GM23338 (cell line): ENCODE results near the gene HARBI1. TPM values are rescaled to one million over a fixed set of nuclear protein-coding genes. Genes with fewer than 3 reads are reported as not detected.

ENCODE experiments used
- ATAC-seq: fragments of 200-7000 bp; cut with Tn5 transposase; 3 replicates; pipeline ENCODE4 v1.9.1; 2020
- DNase-seq: peaks from one replicate; pipeline ENCODE4 v3.0.0-alpha.2; 2015; ENCODE audit warnings: low spot score
- H2AFZ ChIP-seq: fragments of 200-600 bp; sonication (generic); 2 replicates; pipeline ENCODE4 v1.8.0; 2016; ENCODE audit warnings: antibody characterized with exemption, mild to moderate bottlenecking, moderate library complexity
- H3F3A ChIP-seq: fragments of 200-600 bp; sonication (generic); replicated peaks from 2 replicates; pipeline ENCODE4 v1.8.0; 2017; ENCODE audit warnings: antibody characterized with exemption, mixed run types, low read depth
- H3K27ac ChIP-seq: fragments of 200-600 bp; sonication (generic); 2 replicates; pipeline ENCODE4 v1.6.1; 2016; ENCODE audit warnings: low read depth
- H3K27me3 ChIP-seq: fragments of 200-600 bp; sonication (generic); 2 replicates; pipeline ENCODE4 v1.8.0; 2016; ENCODE audit warnings: mild to moderate bottlenecking, mixed run types, moderate library complexity; ENCODE audit not compliant: insufficient read depth
- H3K36me3 ChIP-seq: fragments of 200-600 bp; sonication (generic); 2 replicates; pipeline ENCODE4 v1.8.0; 2016; ENCODE audit warnings: mild to moderate bottlenecking; ENCODE audit not compliant: insufficient read depth
- H3K4me1 ChIP-seq: fragments of 200-600 bp; sonication (generic); 2 replicates; pipeline ENCODE4 v1.8.0; 2016; ENCODE audit warnings: mild to moderate bottlenecking, moderate library complexity; ENCODE audit not compliant: insufficient read depth
- H3K4me2 ChIP-seq: fragments of 200-600 bp; sonication (generic); 2 replicates; pipeline ENCODE4 v1.7.1; 2017; ENCODE audit warnings: mixed run types
- H3K4me3 ChIP-seq: fragments of 200-600 bp; sonication (generic); 2 replicates; pipeline ENCODE4 v1.6.1; 2016; ENCODE audit warnings: mixed run types
- H3K79me2 ChIP-seq: fragments of 200-600 bp; sonication (generic); replicated peaks from 2 replicates; pipeline ENCODE4 v1.8.0; 2017; ENCODE audit warnings: mild to moderate bottlenecking; ENCODE audit not compliant: insufficient read depth
- H3K9me2 ChIP-seq: fragments of 200-600 bp; sonication (generic); 2 replicates; pipeline ENCODE4 v1.8.0; 2017; ENCODE audit not compliant: insufficient read depth
- H4K20me1 ChIP-seq: fragments of 200-600 bp; sonication (generic); replicated peaks from 2 replicates; pipeline ENCODE4 v1.8.0; 2017; ENCODE audit warnings: mild to moderate bottlenecking; ENCODE audit not compliant: insufficient read depth
- H3K27ac Mint-ChIP-seq: 2 replicates; pipeline ENCODE4 v1.8.0; 2020; ENCODE audit warnings: inconsistent platforms, mild to moderate bottlenecking, moderate library complexity, mixed read lengths
- H3K27me3 Mint-ChIP-seq: 3 replicates; pipeline ENCODE4 v1.8.0; 2022; ENCODE audit warnings: low read depth, mild to moderate bottlenecking, moderate library complexity, mixed read lengths, inconsistent platforms; ENCODE audit not compliant: insufficient read depth, poor library complexity
- H3K36me3 Mint-ChIP-seq: 3 replicates; pipeline ENCODE4 v1.8.0; 2021; ENCODE audit warnings: low read depth, mild to moderate bottlenecking, inconsistent platforms, moderate library complexity, mixed read lengths
- H3K4me1 Mint-ChIP-seq: 3 replicates; pipeline ENCODE4 v1.8.0; 2020; ENCODE audit warnings: mild to moderate bottlenecking, inconsistent platforms, mixed read lengths
- H3K4me3 Mint-ChIP-seq: 3 replicates; pipeline ENCODE4 v1.8.0; 2021; ENCODE audit warnings: moderate library complexity, mild to moderate bottlenecking, inconsistent platforms, mixed read lengths
- H3K9me3 Mint-ChIP-seq: 3 replicates; pipeline ENCODE4 v1.8.0; 2020; ENCODE audit warnings: moderate library complexity, mild to moderate bottlenecking, inconsistent platforms, mixed read lengths
- CREB1 ChIP-seq: fragments of 250-450 bp; sonication (Bioruptor Pico); IDR thresholded peaks from 2 replicates; pipeline ENCODE4 v1.5.0; 2020; ENCODE audit warnings: low read depth, mild to moderate bottlenecking, moderate library complexity
- JUNB ChIP-seq: IDR thresholded peaks from one replicate; pipeline ENCODE4 v1.6.1; 2016; ENCODE audit warnings: antibody characterized with exemption; ENCODE audit not compliant: unreplicated experiment
- POLR2AphosphoS5 ChIP-seq: IDR thresholded peaks from 2 replicates; pipeline ENCODE4 v1.6.1; 2016; ENCODE audit warnings: antibody characterized with exemption, low read depth
- REST ChIP-seq: IDR thresholded peaks from one replicate; pipeline ENCODE4 v1.6.1; 2018; ENCODE audit warnings: antibody characterized with exemption; ENCODE audit not compliant: unreplicated experiment
- STAT1 ChIP-seq: IDR thresholded peaks from one replicate; pipeline ENCODE4 v1.6.1; 2016; ENCODE audit warnings: antibody characterized with exemption; ENCODE audit not compliant: unreplicated experiment
- ZNF114 ChIP-seq: fragments of 250-450 bp; sonication (Bioruptor Pico); IDR thresholded peaks from 2 replicates; pipeline ENCODE4 v1.5.0; 2020; ENCODE audit warnings: mild to moderate bottlenecking, moderate library complexity
- ZNF331 ChIP-seq: fragments of 250-450 bp; sonication (Bioruptor Pico); IDR thresholded peaks from 2 replicates; pipeline ENCODE4 v1.5.0; 2020; ENCODE audit warnings: low read depth, mild to moderate bottlenecking, moderate library complexity
- polyA plus RNA-seq: library from polyadenylated mRNA; unstranded; fragments of >200 nt; fragmentation: Nextera tagmentation; extraction: Ambion mirVana; gene quantifications from 2 replicates; pipeline ENCODE4 v1.2.1, GENCODE V29; 2016
- total RNA-seq: library from RNA; depleted of rRNA; stranded (reverse); fragments of >200 nt; shearing (Covaris generic); gene quantifications from 2 replicates; pipeline ENCODE4 v1.2.3, GENCODE V29; 2014
- TF ChIP-seq, protein P1 (sequence below): IDR thresholded peaks from 2 replicates; pipeline ENCODE4 v1.6.1; 2016; ENCODE audit warnings: antibody characterized with exemption
- TF ChIP-seq, protein P2 (sequence below): fragments of 250-450 bp; sonication (Bioruptor Pico); IDR thresholded peaks from 2 replicates; pipeline ENCODE4 v1.5.0; 2020; ENCODE audit warnings: mild to moderate bottlenecking, moderate library complexity

The HARBI1 gene
- total and polyA plus RNA-seq, 2 experiments from 2014 or later = 4.2 to 6.5 TPM

DNA sequence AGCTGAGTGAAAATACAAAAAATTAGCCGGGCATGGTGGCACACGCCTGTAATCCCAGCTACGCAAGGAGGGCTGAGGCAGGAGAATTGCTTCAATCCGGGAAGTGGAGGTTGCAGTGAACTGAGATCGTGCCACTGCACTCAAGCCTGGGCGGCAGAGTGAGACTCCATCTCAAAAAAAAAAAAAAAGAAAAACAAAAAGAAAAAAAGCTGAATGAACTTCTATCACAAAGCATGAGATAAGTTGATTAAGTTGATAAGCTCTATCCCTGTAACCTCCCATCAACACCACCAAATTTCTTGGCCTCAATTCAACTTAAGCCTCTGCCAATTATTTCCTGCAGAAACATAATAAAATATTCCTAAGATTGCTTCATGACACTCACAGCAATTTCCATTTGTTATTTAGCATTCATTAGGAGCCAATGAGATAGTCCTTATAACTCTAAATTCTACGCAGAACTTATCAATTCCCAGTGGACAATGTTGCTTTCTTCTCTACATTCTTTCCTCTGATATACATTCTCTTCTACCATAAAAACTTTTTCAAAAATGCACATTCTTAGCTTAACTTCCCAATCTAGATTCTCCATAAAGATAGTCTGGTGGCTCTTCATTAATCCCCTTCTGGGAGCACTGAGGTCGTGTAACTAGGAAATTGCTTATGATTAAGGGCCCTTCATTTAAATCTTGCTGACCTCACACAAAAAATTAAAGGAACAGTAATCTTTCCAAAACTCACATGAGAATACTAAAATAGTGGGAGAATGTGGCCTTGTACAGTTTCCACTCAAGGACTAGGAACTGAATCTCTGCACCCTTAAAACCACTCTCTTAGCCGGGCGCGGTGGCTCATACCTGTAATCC is 26.1 kb downstream of the HARBI1 start:
- no peak overlapping the region for H3K4me3 Mint-ChIP-seq
- DNase-seq = no peak
- Histone ChIP-seq H3K79me2 (peaks cover 78% of the 10 kb centered on the region), H3K4me2 (no peak overlapping the region), H3K4me3 (no peak overlapping the region), H3K36me3 (no peaks in the 10 kb centered on the region), H3K27me3 (no peaks in the 10 kb centered on the region), H2AFZ (no peak overlapping the region), H3K9me2 (no peaks in the 10 kb centered on the region), H4K20me1 (peaks cover 35% of the 10 kb centered on the region), H3K27ac (0 out of 2 replicates have a peak overlapping the region, but pooled peaks have one; percentile 39), H3F3A (peaks cover 7% of the 10 kb centered on the region; the same call in 1 of the 2 replicates), H3K4me1 (peaks cover 12% of the 10 kb centered on the region)
- no peaks in the 10 kb centered on the region for H3K9me3 Mint-ChIP-seq
- peak overlapping the region; percentile 9; the same call in 1 of the 2 replicates for H3K27ac Mint-ChIP-seq
- peaks cover 9% of the 10 kb centered on the region for H3K27me3 Mint-ChIP-seq
- ATAC-seq = no peak
- TF ChIP-seq POLR2AphosphoS5 = no peak
- TF ChIP-seq STAT1 = no peak
- TF ChIP-seq, protein P1, sequence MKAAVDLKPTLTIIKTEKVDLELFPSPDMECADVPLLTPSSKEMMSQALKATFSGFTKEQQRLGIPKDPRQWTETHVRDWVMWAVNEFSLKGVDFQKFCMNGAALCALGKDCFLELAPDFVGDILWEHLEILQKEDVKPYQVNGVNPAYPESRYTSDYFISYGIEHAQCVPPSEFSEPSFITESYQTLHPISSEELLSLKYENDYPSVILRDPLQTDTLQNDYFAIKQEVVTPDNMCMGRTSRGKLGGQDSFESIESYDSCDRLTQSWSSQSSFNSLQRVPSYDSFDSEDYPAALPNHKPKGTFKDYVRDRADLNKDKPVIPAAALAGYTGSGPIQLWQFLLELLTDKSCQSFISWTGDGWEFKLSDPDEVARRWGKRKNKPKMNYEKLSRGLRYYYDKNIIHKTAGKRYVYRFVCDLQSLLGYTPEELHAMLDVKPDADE = no peak
- no peak for TF ChIP-seq ZNF331 (CRISPR knock-in tag)
- no peak for TF ChIP-seq REST
- TF ChIP-seq JUNB = no peak
- no peaks in the 10 kb centered on the region; the same call in 2 of the 3 replicates for H3K36me3 Mint-ChIP-seq
- H3K4me1 Mint-ChIP-seq = peaks cover 18% of the 10 kb centered on the region; the same call in 2 of the 3 replicates

GRCh38 chr11:46588915-46589314 is 28.1 kb downstream of the HARBI1 start:
- Mint-ChIP-seq H3K36me3 (no peaks in the 10 kb centered on the region; the same call in 2 of the 3 replicates), H3K27ac (no peak overlapping the region), H3K9me3 (no peaks in the 10 kb centered on the region), H3K27me3 (peaks cover 9% of the 10 kb centered on the region), H3K4me3 (no peak overlapping the region), H3K4me1 (peaks cover 14% of the 10 kb centered on the region; the same call in 2 of the 3 replicates)
- Histone ChIP-seq H2AFZ (no peak overlapping the region), H4K20me1 (peaks cover 35% of the 10 kb centered on the region), H3K4me1 (peaks cover 12% of the 10 kb centered on the region), H3K27ac (no peak overlapping the region), H3K79me2 (peaks cover 95% of the 10 kb centered on the region), H3K27me3 (no peaks in the 10 kb centered on the region), H3K4me3 (no peak overlapping the region), H3F3A (no peaks in the 10 kb centered on the region; the same call in 1 of the 2 replicates), H3K36me3 (no peaks in the 10 kb centered on the region), H3K9me2 (no peaks in the 10 kb centered on the region), H3K4me2 (no peak overlapping the region)
- no peak for DNase-seq
- TF ChIP-seq JUNB = no peak
- no peak for TF ChIP-seq CREB1
- TF ChIP-seq ZNF114 (CRISPR knock-in tag) = no peak
- TF ChIP-seq, protein P2, sequence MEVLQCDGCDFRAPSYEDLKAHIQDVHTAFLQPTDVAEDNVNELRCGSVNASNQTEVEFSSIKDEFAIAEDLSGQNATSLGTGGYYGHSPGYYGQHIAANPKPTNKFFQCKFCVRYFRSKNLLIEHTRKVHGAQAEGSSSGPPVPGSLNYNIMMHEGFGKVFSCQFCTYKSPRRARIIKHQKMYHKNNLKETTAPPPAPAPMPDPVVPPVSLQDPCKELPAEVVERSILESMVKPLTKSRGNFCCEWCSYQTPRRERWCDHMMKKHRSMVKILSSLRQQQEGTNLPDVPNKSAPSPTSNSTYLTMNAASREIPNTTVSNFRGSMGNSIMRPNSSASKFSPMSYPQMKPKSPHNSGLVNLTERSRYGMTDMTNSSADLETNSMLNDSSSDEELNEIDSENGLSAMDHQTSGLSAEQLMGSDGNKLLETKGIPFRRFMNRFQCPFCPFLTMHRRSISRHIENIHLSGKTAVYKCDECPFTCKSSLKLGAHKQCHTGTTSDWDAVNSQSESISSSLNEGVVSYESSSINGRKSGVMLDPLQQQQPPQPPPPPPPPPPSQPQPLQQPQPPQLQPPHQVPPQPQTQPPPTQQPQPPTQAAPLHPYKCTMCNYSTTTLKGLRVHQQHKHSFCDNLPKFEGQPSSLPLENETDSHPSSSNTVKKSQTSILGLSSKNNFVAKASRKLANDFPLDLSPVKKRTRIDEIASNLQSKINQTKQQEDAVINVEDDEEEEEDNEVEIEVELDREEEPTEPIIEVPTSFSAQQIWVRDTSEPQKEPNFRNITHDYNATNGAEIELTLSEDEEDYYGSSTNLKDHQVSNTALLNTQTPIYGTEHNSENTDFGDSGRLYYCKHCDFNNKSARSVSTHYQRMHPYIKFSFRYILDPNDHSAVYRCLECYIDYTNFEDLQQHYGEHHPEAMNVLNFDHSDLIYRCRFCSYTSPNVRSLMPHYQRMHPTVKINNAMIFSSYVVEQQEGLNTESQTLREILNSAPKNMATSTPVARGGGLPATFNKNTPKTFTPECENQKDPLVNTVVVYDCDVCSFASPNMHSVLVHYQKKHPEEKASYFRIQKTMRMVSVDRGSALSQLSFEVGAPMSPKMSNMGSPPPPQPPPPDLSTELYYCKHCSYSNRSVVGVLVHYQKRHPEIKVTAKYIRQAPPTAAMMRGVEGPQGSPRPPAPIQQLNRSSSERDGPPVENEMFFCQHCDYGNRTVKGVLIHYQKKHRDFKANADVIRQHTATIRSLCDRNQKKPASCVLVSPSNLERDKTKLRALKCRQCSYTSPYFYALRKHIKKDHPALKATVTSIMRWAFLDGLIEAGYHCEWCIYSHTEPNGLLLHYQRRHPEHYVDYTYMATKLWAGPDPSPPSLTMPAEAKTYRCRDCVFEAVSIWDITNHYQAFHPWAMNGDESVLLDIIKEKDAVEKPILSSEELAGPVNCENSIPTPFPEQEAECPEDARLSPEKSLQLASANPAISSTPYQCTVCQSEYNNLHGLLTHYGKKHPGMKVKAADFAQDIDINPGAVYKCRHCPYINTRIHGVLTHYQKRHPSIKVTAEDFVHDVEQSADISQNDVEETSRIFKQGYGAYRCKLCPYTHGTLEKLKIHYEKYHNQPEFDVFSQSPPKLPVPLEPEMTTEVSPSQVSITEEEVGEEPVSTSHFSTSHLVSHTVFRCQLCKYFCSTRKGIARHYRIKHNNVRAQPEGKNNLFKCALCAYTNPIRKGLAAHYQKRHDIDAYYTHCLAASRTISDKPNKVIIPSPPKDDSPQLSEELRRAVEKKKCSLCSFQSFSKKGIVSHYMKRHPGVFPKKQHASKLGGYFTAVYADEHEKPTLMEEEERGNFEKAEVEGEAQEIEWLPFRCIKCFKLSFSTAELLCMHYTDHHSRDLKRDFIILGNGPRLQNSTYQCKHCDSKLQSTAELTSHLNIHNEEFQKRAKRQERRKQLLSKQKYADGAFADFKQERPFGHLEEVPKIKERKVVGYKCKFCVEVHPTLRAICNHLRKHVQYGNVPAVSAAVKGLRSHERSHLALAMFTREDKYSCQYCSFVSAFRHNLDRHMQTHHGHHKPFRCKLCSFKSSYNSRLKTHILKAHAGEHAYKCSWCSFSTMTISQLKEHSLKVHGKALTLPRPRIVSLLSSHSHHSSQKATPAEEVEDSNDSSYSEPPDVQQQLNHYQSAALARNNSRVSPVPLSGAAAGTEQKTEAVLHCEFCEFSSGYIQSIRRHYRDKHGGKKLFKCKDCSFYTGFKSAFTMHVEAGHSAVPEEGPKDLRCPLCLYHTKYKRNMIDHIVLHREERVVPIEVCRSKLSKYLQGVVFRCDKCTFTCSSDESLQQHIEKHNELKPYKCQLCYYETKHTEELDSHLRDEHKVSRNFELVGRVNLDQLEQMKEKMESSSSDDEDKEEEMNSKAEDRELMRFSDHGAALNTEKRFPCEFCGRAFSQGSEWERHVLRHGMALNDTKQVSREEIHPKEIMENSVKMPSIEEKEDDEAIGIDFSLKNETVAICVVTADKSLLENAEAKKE (CRISPR knock-in tag) = no peak
- ATAC-seq = no peak
